GM18520 (cell line): ENCODE measurements around the gene XIRP1.

Experiments used
- ATAC-seq: cut with Tn5 transposase; IDR thresholded peaks from one replicate; pipeline ENCODE4 v1.9.1; 2021; ENCODE audit not compliant: unreplicated experiment

XIRP1 gene

DNA sequence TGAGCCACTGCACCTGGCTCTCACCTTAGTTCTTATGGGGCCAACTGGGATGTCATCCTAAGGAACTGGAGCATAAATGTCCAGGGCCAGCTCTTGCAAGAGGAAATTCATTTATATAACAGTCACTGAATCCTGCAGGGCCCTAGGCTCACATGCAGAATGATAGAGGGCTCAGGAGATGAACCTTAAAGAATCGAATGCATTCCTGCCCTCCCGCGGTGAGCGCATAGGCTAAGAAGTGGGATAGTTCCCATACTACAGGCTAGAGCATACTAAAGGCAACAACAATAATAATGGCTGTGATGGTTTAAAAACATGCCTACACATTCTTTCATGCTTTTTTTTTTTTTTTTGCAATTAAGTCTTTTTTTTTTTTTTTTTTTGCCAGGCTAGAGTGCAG is 21.9 kb downstream of the XIRP1 start:
- ATAC-seq = no peak

- no peak for ATAC-seq
These were observed 22.7 kb downstream of the XIRP1 start for GRCh38 chr3:39169712-39170111.

- no peak for ATAC-seq
These were observed 24.1 kb downstream of the XIRP1 start for GRCh38 chr3:39168156-39168780.

DNA sequence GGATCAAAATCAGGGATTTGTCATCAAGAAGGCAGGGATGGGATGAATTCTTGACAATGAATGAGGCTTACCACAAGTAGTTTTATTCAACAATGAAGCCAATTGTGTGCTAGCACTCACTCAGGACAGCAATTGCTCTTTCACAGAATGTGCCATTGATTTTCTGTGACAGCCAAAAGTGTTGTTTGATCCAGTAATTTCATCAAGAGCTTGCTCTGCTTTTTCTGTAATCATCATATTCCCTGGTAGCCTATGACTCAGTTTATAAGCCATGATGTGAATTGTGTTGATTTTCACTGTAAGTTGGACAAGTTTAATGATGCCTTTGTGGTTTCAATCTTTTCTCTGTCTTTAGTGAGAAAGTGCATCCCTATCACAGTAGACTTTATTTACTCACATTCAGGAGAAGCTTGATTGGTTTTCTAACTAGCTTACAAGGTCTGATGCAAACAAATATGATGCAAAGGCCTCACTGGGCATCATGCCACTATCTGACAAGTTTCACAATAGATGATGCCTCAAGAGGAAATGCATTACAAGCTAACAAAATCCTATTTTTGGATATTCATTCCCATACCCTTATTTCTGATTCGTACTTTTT is 25.4 kb downstream of the XIRP1 start:
- no peak for ATAC-seq

DNA sequence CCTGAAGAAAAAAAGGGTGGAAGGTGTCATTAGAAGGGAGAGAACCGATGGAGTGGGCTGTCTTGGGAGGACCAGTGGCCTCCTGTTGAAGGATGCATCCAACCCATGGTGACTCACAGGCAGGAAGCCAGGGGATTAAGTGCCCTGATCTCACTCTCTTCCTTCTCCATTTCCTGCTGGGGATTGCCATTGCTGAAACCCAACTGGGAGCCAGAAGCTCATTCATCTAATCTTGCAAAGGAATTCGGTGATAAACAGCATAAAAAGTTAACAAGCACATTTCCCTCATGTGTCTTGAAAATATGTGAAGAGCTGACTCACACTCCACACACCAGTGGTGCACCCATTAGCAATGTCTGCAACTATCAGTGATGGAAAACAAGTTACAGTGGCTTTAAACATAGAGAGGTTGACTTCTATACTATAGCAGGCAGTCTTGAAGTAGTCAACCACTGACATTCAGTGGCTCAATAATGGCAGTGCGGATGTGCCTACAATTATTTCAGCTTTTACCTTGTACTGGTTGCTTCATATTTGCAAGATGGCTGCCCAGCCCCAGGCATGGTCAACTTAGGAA is 26.2 kb downstream of the XIRP1 start:
- ATAC-seq = no peak

- ATAC-seq = no peak
These were observed 26.9 kb downstream of the XIRP1 start for GRCh38 chr3:39165518-39165917.

DNA sequence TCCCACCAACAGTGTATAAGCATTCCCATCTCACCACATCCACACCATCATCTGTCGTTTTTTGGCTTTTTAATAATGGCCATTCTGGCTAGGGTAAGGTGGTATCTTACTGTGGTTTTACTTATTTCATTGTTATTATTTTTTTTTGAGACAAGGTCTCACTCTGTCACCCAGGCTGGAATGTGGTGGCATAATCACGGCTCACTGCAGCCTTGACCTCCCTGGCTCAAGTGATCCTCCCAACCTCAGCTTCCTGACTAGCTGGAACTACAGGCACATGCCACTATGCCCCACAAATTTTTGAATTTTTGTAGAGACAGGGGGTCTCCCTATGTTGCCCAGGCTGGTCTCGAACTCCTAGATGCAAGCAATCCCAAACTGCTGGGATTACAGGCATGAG is 28.0 kb downstream of the XIRP1 start:
- no peak for ATAC-seq

GRCh38 chr3:39158148-39158715 is 34.2 kb downstream of the XIRP1 start:
- ATAC-seq = no peak

DNA sequence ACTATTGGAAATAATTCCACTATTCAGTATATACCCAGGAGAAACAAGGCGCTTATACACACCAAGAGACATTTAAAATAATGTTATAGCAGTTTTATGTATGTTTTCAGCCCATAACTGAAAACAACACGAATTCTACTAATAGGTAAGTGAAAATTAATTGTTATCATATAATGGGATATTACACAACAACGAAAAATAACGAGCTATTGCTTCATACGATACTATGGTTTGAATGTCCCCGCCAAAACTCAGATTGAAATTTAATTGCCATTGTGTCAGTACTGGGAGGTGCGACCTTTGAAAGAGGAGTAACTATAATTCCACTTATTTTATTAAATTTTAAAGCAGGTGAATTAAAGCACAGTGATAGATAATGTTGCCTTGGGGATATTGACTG is 35.0 kb downstream of the XIRP1 start:
- ATAC-seq = no peak

DNA sequence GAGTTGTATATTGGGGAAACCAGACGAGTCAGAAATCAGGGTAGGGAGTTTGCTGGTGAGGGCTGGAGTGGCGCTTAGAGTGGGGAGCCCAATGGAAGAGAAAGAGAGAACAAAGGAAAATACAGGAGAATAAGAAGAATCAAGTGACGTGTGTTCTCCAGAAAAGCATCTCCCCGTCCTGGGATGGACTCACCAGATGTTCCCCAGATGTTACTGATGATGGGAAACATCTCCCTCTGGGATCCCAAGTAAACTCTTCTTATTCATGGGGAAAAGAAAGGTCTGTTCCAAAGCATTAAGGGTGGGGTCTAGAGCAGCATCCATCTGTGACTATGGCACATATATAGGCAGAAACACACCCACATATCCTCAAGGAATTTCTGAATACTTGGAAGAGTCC is 36.0 kb downstream of the XIRP1 start:
- no peak for ATAC-seq

DNA sequence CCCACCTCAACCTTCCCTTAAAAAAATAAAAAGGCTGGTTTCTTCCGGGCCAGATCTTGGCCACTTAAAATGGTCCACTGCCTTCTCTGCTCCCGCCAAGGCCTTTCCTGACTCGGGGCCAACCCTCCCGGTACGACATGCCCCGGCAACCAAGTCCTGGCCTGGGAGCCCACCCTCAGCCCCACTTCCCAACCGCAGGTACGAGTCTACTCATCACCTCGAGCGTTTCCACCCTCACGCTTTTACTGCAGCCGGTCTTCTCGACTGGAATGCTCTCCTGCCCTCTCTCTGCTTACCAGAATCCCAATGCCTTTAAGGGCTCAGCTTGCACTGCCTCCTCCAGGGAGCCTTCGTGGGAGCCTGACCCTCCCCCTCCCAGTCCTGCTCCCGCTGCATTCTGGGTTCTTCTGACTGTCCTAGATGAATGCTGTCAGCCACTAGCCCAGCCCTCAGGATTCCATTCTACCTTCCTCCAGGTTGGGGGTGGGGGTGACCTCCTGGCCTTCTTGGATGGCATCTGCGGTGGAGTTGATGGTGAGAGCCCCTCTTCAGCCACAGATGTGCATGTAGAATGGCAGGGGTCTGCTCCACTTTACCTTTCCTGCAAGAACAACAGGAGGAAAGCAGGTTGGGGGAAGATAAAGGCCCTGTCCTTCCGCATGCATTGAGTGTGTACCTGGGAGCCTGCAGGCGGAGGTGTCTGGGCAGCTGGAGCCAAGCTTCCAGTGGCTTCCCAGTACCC is 37.9 kb downstream of the XIRP1 start:
- ATAC-seq = no peak

GRCh38 chr3:39153977-39154279 is 38.5 kb downstream of the XIRP1 start:
- ATAC-seq = no peak

DNA sequence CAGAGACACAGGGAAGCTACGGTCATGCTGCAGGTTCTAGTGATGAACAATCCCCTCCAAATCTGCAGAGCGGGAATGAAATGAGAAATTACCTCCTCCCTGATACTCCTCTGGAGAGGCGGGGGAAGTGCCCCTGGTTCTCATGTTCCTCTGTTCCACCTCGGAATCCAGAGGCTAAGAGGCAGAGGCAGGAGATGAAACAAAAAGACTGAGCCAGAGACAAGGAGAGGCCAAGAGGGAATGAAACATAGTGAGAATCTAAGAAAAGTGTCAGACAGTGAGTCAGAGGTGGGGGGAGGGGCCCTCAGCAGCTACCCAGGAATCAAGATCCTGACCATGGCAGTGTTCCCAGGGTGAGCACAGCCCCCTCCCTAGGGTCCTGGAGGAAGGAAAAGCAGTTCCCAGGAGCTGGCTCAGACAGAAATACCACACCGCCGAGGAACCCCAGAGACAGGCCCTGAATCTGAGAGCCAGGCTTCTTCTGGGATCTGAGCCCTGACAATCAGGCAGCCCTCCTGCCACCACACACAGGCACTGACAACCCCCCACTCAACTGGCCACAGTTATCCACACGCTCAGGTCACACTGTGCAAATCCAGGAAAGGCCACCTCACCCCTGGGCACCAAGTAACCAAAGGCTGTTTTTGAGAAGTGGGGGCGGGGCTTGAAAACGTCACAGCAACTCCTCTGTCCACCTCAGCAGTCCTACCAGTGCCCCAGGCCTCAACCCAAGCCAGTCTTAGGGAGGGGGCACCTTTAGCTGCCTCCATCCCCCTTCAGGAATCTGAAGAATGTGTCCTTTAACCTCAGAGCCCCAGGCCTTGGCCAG is 41.4 kb downstream of the XIRP1 start:
- no peak for ATAC-seq

- no peak for ATAC-seq
These were observed 42.1 kb downstream of the XIRP1 start for GRCh38 chr3:39150148-39150802.

DNA sequence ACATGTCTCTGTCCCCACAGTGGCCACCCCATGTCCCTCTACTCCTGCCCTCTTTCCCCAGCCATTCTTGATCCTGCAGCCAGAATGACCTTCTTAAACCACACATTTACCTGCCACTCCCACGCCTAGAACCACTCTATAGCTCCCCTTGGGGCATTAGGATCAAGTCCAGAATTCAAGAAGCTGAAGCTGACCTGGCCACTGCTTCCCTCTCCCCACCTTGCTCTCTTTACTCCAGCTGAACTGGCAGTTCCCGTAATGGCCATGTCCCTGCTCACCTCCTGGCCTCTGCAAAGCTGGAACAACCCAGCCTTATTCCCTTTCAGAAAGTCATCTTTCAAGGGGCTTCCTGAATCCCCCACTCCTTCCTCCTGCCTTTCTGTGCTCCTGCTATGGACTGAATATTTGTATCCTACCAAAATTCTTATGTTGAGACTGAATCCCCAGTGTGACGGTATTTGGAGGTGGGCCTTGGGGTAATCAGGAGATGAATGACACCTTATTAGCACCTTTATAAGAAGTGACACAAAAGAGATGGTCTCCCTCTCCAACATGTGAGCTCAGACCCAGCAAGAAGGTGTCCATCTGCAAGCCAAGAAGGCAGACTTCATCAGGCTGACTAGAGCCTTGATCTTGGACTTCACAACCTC is 42.8 kb downstream of the XIRP1 start:
- ATAC-seq = no peak

DNA sequence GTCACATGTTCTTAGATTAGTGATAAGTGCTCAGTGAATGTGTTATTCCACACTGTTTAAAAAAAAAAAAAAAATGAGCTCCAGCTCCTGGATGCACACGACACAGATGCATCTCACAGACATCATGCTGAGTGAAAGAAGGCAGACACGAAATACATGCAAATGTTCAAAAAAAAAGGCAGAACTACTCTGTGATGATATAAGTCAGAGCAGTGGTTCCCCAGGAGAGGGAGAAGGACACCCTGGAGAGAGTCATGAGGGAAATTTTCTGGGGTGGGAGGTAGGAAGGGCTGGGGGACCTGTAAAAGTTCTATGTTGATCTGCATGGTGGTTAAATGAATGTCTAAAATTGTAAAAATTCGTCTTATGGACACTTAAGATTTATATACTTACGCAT is 43.3 kb downstream of the XIRP1 start:
- no peak for ATAC-seq

DNA sequence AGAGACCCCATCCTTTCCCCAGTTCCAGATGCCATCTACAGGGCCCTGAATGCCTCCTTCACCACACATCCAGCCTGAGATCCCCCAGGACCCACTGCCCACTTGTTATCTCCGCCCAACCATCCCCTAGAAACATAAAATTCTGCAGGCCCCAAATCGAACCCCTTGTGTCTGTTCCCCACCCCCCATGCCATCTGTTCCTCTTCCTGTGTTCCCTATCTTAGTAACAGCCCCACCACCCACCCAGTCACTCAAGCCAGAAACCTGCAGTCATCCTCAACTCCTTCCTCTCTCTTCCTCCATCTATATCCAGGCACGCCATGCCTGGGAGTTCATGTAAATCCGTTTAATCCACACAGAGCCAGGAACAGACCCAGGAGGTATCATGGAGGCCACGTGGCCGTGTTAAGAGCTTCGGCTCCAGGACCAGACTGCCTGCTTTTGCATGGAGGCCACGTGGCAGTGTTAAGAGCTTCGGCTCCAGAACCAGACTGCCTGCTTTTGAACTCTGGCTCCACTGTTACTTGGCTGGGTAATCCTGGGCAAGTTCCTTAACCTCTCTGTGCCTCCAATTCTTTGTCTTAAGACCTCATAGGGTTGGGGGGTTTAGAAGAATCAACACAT is 43.8 kb downstream of the XIRP1 start:
- ATAC-seq = no peak

DNA sequence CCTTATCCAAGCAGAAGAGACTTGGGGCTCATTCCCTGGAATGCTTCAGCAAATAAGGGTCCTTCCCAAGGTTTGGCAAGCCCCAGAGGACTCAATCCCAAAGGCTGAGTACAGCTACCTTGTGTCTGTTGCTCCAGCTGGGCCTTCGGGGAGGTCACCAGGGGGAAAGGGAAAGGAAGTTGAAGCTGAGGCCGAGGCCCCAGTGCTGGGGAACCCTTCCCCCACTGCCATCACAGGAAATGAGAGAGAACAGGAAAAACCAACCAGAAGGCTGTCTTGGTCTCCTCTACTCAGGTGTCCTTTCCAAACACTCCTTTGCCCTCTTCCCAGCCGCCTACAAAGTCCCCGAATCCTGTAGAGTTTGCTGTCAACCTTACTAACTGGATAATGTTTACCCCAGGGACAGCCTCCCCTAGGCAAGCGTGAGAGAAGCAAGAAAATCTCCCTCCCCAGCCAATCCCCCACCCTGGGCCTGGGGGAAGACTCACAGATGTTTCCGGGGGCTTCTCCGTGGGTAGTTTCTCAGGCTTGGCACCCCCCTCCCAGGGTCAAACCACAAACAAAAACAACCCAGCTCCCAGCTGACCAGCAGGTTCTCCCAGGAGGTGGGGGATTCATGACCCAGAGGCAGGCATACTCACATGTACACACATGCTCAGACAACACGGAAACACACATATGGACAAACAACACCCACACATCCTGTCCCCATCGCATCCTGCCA is 44.5 kb downstream of the XIRP1 start:
- ATAC-seq = no peak
